ENCODE data around the gene EIF4E1B.

Gene EIF4E1B

GRCh38 chr5:176694146-176694545 lies 63.7 kb downstream of the EIF4E1B start:
- no peak for DNase-seq

GRCh38 chr5:176694631-176695030 lies 64.2 kb downstream of the EIF4E1B start:
- DNase-seq: no peak

GRCh38 chr5:176695073-176695472 lies 64.6 kb downstream of the EIF4E1B start:
- DNase-seq: no peak

Data from NCI-H1436 (cell line).